Endothelial cell of umbilical vein (primary cell): ENCODE measurements around the gene GRID1. TPM values are rescaled to one million over a fixed set of nuclear protein-coding genes. Genes with fewer than 3 reads are reported as not detected.

Experiments
- BruUV-seq: library from RNA; stranded (reverse); fragments of 400-500 nt; replicated peaks from 2 replicates; lab custom pipeline; 2021; lab: Mats Ljungman, UMichigan
- CTCF ChIA-PET: fragments of 300-600, 350-600 bp; sonication (Branson Sonifier 250); formaldehyde crosslinking; loops from one replicate; lab custom pipeline; 2021; ENCODE audit warnings: antibody characterized with exemption, inconsistent platforms; lab: Charles Lee
- POLR2A ChIA-PET: fragments of 300-600, 350-600 bp; sonication (Branson Sonifier 250); formaldehyde crosslinking; loops from one replicate; lab custom pipeline; 2021; ENCODE audit warnings: antibody characterized with exemption, inconsistent platforms; lab: Charles Lee
- DNase-seq: peaks from one replicate; pipeline ENCODE4 v3.0.0-alpha.2; 2011; ENCODE audit warnings: low read depth, low spot score
- FAIRE-seq: peaks from 2 replicates; lab custom pipeline; 2011; peaks lifted over from hg19 to GRCh38; lab: Jason Lieb, UNC
- H2AFZ ChIP-seq: 2 replicates; pipeline ENCODE4 v1.6.0; 2012; ENCODE audit warnings: low read depth, low read length, control low read depth, inconsistent platforms
- H3K27ac ChIP-seq: 2 replicates; pipeline ENCODE4 v1.5.1; 2011; ENCODE audit warnings: low read depth, mild to moderate bottlenecking, control low read depth, low read length, moderate library complexity; ENCODE audit not compliant: insufficient read depth
- H3K27me3 ChIP-seq, 2 experiments: 2 replicates each; pipeline versions ENCODE4 v1.6.0 to v1.6.1; 2011; ENCODE audit warnings: low read length in 2 of 2, mixed read lengths in 1 of 2; ENCODE audit not compliant: control insufficient read depth in 2 of 2, insufficient read depth in 2 of 2
- H3K36me3 ChIP-seq, 2 experiments: 2 replicates in 1 of 2; 3 replicates in 1 of 2; pipeline ENCODE4 v1.5.1; 2011; ENCODE audit warnings: low read length in 2 of 2, mild to moderate bottlenecking in 1 of 2, moderate library complexity in 1 of 2; ENCODE audit not compliant: control insufficient read depth in 2 of 2, insufficient read depth in 2 of 2; ENCODE audit errors: extremely low read depth in 1 of 2
- H3K4me1 ChIP-seq: 3 replicates; pipeline ENCODE4 v1.5.1; 2011; ENCODE audit warnings: mild to moderate bottlenecking, low read length; ENCODE audit not compliant: control insufficient read depth, insufficient read depth; ENCODE audit errors: extremely low read depth
- H3K4me2 ChIP-seq: 2 replicates; pipeline ENCODE4 v1.6.1; 2011; ENCODE audit warnings: low read length, control low read depth, mixed read lengths; ENCODE audit not compliant: insufficient read depth
- H3K4me3 ChIP-seq, 3 experiments: fragments of 200-600 bp in 1 of 3; sonication (generic), shearing (Covaris generic) in 1 of 3; replicated peaks in 1 of 3; 2 replicates each; pipeline ENCODE4 v1.5.1; 2011 to 2016; ENCODE audit warnings: control low read depth in 3 of 3, low read length in 3 of 3, mild to moderate bottlenecking in 2 of 3, inconsistent platforms in 1 of 3, low read depth in 1 of 3, moderate library complexity in 1 of 3; ENCODE audit not compliant: insufficient read depth in 1 of 3
- H3K79me2 ChIP-seq: 2 replicates; pipeline ENCODE4 v1.6.0; 2012; ENCODE audit warnings: low read length, inconsistent platforms; ENCODE audit not compliant: control insufficient read depth, insufficient read depth
- H3K9ac ChIP-seq: replicated peaks from 2 replicates; pipeline ENCODE3; 2011; ENCODE audit warnings: low read length, control low read depth; ENCODE audit not compliant: insufficient read depth; ENCODE audit errors: extremely low read depth
- H3K9me1 ChIP-seq: replicated peaks from 3 replicates; pipeline ENCODE4 v1.6.0; 2011; ENCODE audit warnings: mild to moderate bottlenecking, low read length; ENCODE audit not compliant: control insufficient read depth, insufficient read depth; ENCODE audit errors: extremely low read depth
- H3K9me3 ChIP-seq: replicated peaks from 2 replicates; pipeline ENCODE4 v1.5.1; 2012; ENCODE audit warnings: low read length, inconsistent platforms; ENCODE audit not compliant: control insufficient read depth, insufficient read depth
- H4K20me1 ChIP-seq: replicated peaks from 2 replicates; pipeline ENCODE3; 2011; ENCODE audit warnings: mild to moderate bottlenecking, low read length; ENCODE audit not compliant: control insufficient read depth, insufficient read depth; ENCODE audit errors: extremely low read depth
- EZH2 ChIP-seq: IDR thresholded peaks from 2 replicates; pipeline ENCODE4 v1.6.1; 2012; ENCODE audit warnings: borderline replicate concordance, low read depth, mild to moderate bottlenecking, moderate library complexity, low read length, inconsistent platforms; ENCODE audit not compliant: severe bottlenecking
- FOS ChIP-seq: IDR thresholded peaks from 2 replicates; pipeline ENCODE4 v1.6.1; 2011; ENCODE audit warnings: mild to moderate bottlenecking, low read length, moderate library complexity, borderline replicate concordance; ENCODE audit not compliant: insufficient read depth
- GATA2 ChIP-seq: IDR thresholded peaks from 2 replicates; pipeline ENCODE4 v1.7.0; 2011; ENCODE audit warnings: low read depth, mild to moderate bottlenecking, moderate library complexity, mixed read lengths, low read length; ENCODE audit not compliant: insufficient read length, insufficient read depth
- JUN ChIP-seq: IDR thresholded peaks from 2 replicates; pipeline ENCODE4 v1.6.1; 2011; ENCODE audit warnings: borderline replicate concordance, low read depth; ENCODE audit not compliant: insufficient read length, insufficient read depth
- MYC ChIP-seq: IDR thresholded peaks from one replicate; pipeline ENCODE4 v1.6.1; 2011; ENCODE audit warnings: mild to moderate bottlenecking, low read depth, low read length
- POLR2A ChIP-seq: IDR thresholded peaks from 2 replicates; pipeline ENCODE4 v1.6.1; 2012; ENCODE audit warnings: low read depth, mild to moderate bottlenecking, control low read depth, low read length
- POLR2AphosphoS5 ChIP-seq: IDR thresholded peaks from 2 replicates; pipeline ENCODE4 v1.6.1; 2012; ENCODE audit warnings: low read depth, mild to moderate bottlenecking, control low read depth, low read length, moderate library complexity; ENCODE audit not compliant: insufficient read depth
- dilution Hi-C: fragments of 300-500 bp; cut with MboI; formaldehyde crosslinking; loops from one replicate; pipeline ENCODE4 v1.15.0; 2019; ENCODE audit warnings: low sequenced_read_pairs; ENCODE audit not compliant: extremely low pct_ligation_motif_present
- intact Hi-C: fragments of 100-400 bp; cut with micrococcal nuclease; formaldehyde crosslinking; loops from one replicate; pipeline ENCODE4 v1.10.0; 2022
- polyA plus RNA-seq, 4 experiments: library from polyadenylated mRNA; depleted of rRNA in 3 of 4; stranded (reverse) in 3 of 4; unstranded in 1 of 4; fragments of >200 nt; gene quantifications; 2 replicates each; pipeline versions ENCODE4 v1.2.1 to v1.2.3, GENCODE V29; 2011 to 2012; ENCODE audit warnings: missing spikeins in 1 of 4
- total RNA-seq: library from RNA; stranded (reverse); gene quantifications from 2 replicates; pipeline ENCODE4 v1.2.3, GENCODE V29; 2021
- TF ChIP-seq, protein P1 (sequence below): IDR thresholded peaks from 2 replicates; pipeline ENCODE4 v1.6.1; 2011; ENCODE audit not compliant: insufficient read depth, insufficient read length
- TF ChIP-seq, protein P2 (sequence below), 2 donors: IDR thresholded peaks; 1 replicate in 1 of 2; 2 replicates in 1 of 2; pipeline ENCODE4 v1.5.1; 2011; ENCODE audit warnings: low read length in 2 of 2, mild to moderate bottlenecking in 2 of 2, moderate library complexity in 2 of 2, control low read depth in 1 of 2, inconsistent platforms in 1 of 2, low read depth in 1 of 2; ENCODE audit not compliant: insufficient read depth in 1 of 2; ENCODE audit errors: extremely low read depth in 1 of 2

GRID1 gene
- total and polyA plus RNA-seq, 2 donors (not counting 3 experiments of a cell fraction or from before 2014, with no cell fraction given) = not detected

DNA sequence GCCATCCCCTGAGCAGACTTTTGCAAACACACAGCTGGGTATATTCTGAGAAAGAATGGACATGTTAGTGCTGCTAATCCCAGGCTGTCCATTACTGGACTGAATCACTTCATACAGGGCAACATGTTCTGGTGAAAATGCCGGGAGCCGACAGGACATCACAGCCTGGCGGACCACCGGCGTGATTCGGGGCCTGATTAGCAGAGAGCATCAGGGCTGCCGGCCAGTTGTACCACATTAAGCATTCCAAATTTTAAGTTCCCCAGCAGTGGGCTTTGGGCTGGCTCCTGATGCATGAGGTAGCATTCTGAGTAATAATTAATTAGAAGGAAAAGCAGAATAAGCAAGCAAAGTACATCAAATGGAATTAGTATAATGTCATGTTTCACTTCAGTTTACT lies 229.0 kb downstream of the GRID1 start:
- TF ChIP-seq MYC (no peak), POLR2AphosphoS5 (no peak), EZH2 (no peak), FOS (no peak), GATA2 (no peak), JUN (no peak), POLR2A (no peak)
- TF ChIP-seq, protein P1, sequence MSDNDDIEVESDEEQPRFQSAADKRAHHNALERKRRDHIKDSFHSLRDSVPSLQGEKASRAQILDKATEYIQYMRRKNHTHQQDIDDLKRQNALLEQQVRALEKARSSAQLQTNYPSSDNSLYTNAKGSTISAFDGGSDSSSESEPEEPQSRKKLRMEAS = no peak
- TF ChIP-seq, protein P2, sequence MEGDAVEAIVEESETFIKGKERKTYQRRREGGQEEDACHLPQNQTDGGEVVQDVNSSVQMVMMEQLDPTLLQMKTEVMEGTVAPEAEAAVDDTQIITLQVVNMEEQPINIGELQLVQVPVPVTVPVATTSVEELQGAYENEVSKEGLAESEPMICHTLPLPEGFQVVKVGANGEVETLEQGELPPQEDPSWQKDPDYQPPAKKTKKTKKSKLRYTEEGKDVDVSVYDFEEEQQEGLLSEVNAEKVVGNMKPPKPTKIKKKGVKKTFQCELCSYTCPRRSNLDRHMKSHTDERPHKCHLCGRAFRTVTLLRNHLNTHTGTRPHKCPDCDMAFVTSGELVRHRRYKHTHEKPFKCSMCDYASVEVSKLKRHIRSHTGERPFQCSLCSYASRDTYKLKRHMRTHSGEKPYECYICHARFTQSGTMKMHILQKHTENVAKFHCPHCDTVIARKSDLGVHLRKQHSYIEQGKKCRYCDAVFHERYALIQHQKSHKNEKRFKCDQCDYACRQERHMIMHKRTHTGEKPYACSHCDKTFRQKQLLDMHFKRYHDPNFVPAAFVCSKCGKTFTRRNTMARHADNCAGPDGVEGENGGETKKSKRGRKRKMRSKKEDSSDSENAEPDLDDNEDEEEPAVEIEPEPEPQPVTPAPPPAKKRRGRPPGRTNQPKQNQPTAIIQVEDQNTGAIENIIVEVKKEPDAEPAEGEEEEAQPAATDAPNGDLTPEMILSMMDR (IDR thresholded peaks at IDR 0.05; ENCODE audit: extremely low read depth in 1 of 2, insufficient read depth in 1 of 2, low read depth in 1 of 2, low read length in 2 of 2) = no peak
- POLR2A ChIA-PET = no interaction called here
- no peak overlapping the region for H3K4me3 ChIP-seq
- no peak for FAIRE-seq
- dilution Hi-C loops = no loop called here
- CTCF ChIA-PET = no interaction called here
- intact Hi-C loops = no loop called here
- no peaks in the 10 kb centered on the region for H3K36me3 ChIP-seq
- no peaks in the 10 kb centered on the region for H3K79me2 ChIP-seq
- no TSS peak for BruUV-seq
- H3K27ac ChIP-seq = no peak overlapping the region
- H3K4me2 ChIP-seq = no peak overlapping the region
- no peaks in the 10 kb centered on the region for H3K4me1 ChIP-seq
- H2AFZ ChIP-seq = no peak overlapping the region
- no peak overlapping the region for H3K9ac ChIP-seq
- no peaks in the 10 kb centered on the region for H3K9me1 ChIP-seq
- H4K20me1 ChIP-seq = no peaks in the 10 kb centered on the region
- H3K27me3 ChIP-seq = no peaks in the 10 kb centered on the region
- no peak for DNase-seq
- H3K9me3 ChIP-seq = no peaks in the 10 kb centered on the region
